Measurements from ENCODE around the gene PEPD.

DNA sequence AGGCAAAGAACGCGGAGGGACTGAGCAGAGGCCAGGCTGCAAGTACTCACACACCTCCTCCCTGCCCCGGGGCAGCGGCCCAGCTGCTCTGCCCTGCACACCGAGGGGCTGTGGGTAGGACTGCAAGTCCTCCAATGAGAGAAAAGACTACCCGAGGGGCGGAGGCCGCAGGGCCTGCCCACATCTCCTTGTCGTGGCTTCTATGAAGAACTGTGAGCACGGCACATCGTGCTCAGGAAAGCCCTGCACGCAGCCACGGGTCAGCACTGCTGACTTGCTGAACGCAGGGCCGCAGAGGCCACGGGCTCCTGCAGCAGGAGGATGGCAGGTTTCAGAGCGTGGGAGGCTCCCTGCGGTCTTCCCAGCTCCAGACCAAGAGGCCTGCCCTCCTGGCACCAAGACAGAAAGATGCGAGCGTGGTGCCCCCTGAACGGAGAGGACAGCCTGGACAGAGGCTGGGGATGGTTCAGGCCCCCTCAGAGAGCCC lies 110.6 kb downstream of the PEPD start:
- TF ChIP-seq, protein P1, sequence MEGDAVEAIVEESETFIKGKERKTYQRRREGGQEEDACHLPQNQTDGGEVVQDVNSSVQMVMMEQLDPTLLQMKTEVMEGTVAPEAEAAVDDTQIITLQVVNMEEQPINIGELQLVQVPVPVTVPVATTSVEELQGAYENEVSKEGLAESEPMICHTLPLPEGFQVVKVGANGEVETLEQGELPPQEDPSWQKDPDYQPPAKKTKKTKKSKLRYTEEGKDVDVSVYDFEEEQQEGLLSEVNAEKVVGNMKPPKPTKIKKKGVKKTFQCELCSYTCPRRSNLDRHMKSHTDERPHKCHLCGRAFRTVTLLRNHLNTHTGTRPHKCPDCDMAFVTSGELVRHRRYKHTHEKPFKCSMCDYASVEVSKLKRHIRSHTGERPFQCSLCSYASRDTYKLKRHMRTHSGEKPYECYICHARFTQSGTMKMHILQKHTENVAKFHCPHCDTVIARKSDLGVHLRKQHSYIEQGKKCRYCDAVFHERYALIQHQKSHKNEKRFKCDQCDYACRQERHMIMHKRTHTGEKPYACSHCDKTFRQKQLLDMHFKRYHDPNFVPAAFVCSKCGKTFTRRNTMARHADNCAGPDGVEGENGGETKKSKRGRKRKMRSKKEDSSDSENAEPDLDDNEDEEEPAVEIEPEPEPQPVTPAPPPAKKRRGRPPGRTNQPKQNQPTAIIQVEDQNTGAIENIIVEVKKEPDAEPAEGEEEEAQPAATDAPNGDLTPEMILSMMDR (conservative IDR thresholded peaks at IDR 0.05; ENCODE audit: low read length) = no peak
- TF ChIP-seq EZH2phosphoT487 (IDR thresholded peaks at IDR 0.05; ENCODE audit: borderline replicate concordance) = no peak
